Activated CD8-positive, alpha-beta T cell treated with anti-CD3 and anti-CD28 coated beads for 36 hours (primary cell): ENCODE data around the gene NEDD9. TPM values are rescaled to one million over a fixed set of nuclear protein-coding genes. Genes with fewer than 3 reads are reported as not detected.

Experiments
- ATAC-seq: fragments of 200-7000 bp; cut with Tn5 transposase; one replicate; pipeline ENCODE4 v1.10.0; 2021; ENCODE audit warnings: mild to moderate bottlenecking, moderate library complexity
- CTCF ChIA-PET: fragments of 350-600 bp; sonication (Branson Sonifier 250); formaldehyde crosslinking; loops from one replicate; lab custom pipeline; 2021; ENCODE audit warnings: antibody characterized with exemption; lab: Charles Lee
- POLR2A ChIA-PET: fragments of 350-600 bp; sonication (Branson Sonifier 250); formaldehyde crosslinking; loops from one replicate; lab custom pipeline; 2021; ENCODE audit warnings: antibody characterized with exemption; lab: Charles Lee
- DNase-seq: peaks from one replicate; pipeline ENCODE4 v3.0.0-alpha.2; 2020
- H3K27ac Mint-ChIP-seq: one replicate; pipeline ENCODE4 v1.8.0; 2021; ENCODE audit warnings: mild to moderate bottlenecking, mixed read lengths
- H3K27me3 Mint-ChIP-seq: one replicate; pipeline ENCODE4 v1.8.0; 2021; ENCODE audit warnings: mixed read lengths
- H3K36me3 Mint-ChIP-seq: one replicate; pipeline ENCODE4 v1.8.0; 2021; ENCODE audit warnings: low read depth, mixed read lengths
- H3K4me1 Mint-ChIP-seq: one replicate; pipeline ENCODE4 v1.8.0; 2021; ENCODE audit warnings: low read depth, mixed read lengths
- H3K4me3 Mint-ChIP-seq: one replicate; pipeline ENCODE4 v1.8.0; 2021; ENCODE audit warnings: mild to moderate bottlenecking, moderate library complexity, mixed read lengths
- H3K9me3 Mint-ChIP-seq: one replicate; pipeline ENCODE4 v1.8.0; 2021; ENCODE audit warnings: mixed read lengths
- intact Hi-C: fragments of 100-400 bp; cut with micrococcal nuclease; formaldehyde crosslinking; loops from one replicate; pipeline ENCODE4 v1.10.0; 2022
- total RNA-seq, 2 experiments: library from RNA; stranded (reverse); gene quantifications; one replicate each; pipeline ENCODE4 v1.2.3, GENCODE V29; 2021
- TF ChIP-seq, protein P1 (sequence below): fragments of 200-600 bp; IDR thresholded peaks from one replicate; pipeline ENCODE4 v1.8.0; 2022; ENCODE audit warnings: antibody characterized with exemption, mild to moderate bottlenecking

NEDD9 gene
- total RNA-seq, 2 experiments from 2014 or later, result 26.6 to 29.7 TPM

DNA sequence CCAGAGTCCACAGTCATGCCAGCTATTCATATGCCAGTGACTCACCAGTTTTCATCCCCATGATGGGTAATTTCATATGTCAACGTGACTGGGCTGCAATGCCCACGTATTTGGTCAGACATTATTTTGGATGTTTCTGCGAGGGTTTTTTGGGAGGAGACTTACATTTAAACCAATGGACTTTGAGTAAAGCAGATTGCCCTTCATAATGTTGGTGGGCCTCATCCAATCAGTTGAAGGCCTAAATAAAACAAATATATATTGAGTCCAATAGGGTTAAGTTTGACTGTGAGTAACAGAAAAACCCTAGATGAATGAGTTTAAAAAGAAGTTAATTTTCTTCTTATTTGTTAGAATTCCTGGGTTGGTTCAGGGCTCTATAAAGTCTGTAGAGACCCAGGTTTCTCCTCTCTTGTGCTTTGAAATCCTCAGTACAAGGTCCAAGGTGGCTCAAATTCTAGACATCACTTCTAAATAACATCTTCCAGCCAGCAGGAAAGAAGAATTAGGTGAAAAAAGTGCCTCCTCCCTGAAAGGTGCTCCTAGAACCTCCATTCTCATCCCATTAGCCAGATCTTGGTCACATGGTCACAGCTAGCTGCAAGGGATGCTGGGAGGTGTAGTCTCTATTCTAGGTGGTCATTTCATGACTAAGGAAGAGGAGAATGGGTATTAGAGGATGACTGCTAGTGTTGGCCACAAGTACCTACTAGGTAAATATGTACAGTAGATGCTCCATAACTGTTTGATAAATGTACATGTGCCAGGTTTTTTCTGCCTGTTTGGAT, 16.7 kb upstream of the NEDD9 start:
- intact Hi-C loops, result no loop called here
- H3K4me1 Mint-ChIP-seq, result peaks cover 13% of the 10 kb centered on the region
- TF ChIP-seq, protein P1, sequence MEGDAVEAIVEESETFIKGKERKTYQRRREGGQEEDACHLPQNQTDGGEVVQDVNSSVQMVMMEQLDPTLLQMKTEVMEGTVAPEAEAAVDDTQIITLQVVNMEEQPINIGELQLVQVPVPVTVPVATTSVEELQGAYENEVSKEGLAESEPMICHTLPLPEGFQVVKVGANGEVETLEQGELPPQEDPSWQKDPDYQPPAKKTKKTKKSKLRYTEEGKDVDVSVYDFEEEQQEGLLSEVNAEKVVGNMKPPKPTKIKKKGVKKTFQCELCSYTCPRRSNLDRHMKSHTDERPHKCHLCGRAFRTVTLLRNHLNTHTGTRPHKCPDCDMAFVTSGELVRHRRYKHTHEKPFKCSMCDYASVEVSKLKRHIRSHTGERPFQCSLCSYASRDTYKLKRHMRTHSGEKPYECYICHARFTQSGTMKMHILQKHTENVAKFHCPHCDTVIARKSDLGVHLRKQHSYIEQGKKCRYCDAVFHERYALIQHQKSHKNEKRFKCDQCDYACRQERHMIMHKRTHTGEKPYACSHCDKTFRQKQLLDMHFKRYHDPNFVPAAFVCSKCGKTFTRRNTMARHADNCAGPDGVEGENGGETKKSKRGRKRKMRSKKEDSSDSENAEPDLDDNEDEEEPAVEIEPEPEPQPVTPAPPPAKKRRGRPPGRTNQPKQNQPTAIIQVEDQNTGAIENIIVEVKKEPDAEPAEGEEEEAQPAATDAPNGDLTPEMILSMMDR, result no peak
- no peak overlapping the region for H3K27ac Mint-ChIP-seq
- peaks cover 42% of the 10 kb centered on the region for H3K36me3 Mint-ChIP-seq
- H3K4me3 Mint-ChIP-seq, result no peak overlapping the region
- H3K27me3 Mint-ChIP-seq, result no peaks in the 10 kb centered on the region
- ChIA-PET CTCF (no interaction called here), POLR2A (no interaction called here)
- DNase-seq (no peak), ATAC-seq (no peak)
- peaks cover 5% of the 10 kb centered on the region for H3K9me3 Mint-ChIP-seq

GRCh38 chr6:11246722-11247121, 14.3 kb upstream of the NEDD9 start:
- CTCF ChIA-PET, result interaction anchor here (1.3 kb wide), 1 partner anchor 72 kb away, joined by 3 read pairs; no protein-coding TSS in a partner anchor
- Mint-ChIP-seq H3K27me3 (no peaks in the 10 kb centered on the region), H3K27ac (no peak overlapping the region), H3K4me1 (peaks cover 14% of the 10 kb centered on the region), H3K9me3 (peaks cover 5% of the 10 kb centered on the region), H3K36me3 (peaks cover 53% of the 10 kb centered on the region), H3K4me3 (no peak overlapping the region)
- intact Hi-C loops, result no loop called here
- TF ChIP-seq, protein P1, result no peak
- POLR2A ChIA-PET, result no interaction called here
- no peak for ATAC-seq
- DNase-seq, result no peak

DNA sequence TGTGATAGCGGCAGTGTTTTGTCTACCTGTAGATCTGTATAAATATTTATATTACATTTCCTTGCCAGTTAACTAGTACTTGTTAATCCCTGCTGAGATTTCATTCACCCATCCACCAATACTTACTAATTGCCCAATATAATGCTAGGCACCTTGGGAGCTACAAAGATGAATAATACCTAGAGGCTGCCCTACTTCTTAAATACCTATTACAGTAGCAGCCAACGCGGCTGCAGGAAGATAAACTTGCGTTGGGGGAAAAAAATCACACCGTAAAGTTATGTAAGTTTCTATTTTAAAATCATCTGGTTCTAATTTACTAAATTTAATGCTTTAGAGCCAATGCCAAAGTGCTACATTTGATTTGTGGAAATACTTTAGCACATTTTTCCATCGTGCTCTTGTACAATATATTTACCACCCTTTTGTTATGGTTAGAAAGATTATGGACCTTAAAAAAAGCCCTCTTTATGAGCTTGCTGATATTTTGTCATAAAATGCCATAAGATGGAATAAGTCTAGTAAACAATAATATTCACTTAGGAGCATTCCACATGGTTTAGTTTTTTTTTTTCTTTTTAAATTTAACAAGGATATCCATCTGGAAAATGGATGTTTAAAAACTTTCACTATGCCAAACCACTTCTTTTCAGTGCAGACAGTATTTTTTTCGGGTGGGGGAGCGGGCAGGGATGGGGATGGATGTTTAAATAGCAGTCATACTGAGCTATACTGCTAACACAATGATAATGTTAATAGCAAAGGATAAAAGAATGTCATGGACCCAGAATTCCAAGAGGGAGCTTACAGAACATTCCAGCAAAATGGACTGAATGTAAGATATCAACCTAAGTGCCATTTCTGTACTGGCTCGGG, 13.2 kb upstream of the NEDD9 start:
- H3K4me3 Mint-ChIP-seq, result no peak overlapping the region
- peaks cover 14% of the 10 kb centered on the region for H3K4me1 Mint-ChIP-seq
- intact Hi-C loops, result loop anchor here (2.0 kb wide), 1 partner anchor 55 kb away; no protein-coding TSS in a partner anchor
- H3K36me3 Mint-ChIP-seq, result peaks cover 42% of the 10 kb centered on the region
- peak overlapping the region; percentile 1 for H3K27ac Mint-ChIP-seq
- ATAC-seq (no peak), DNase-seq (no peak)
- H3K9me3 Mint-ChIP-seq, result peaks cover 5% of the 10 kb centered on the region
- ChIA-PET CTCF (interaction anchor here (1.3 to 1.7 kb wide), 2 partner anchors 70 to 251 kb away, joined by 3 to 5 read pairs; no protein-coding TSS in a partner anchor), POLR2A (no interaction called here)
- no peaks in the 10 kb centered on the region for H3K27me3 Mint-ChIP-seq
- TF ChIP-seq, protein P1, result no peak

- POLR2A ChIA-PET, result no interaction called here
- H3K4me1 Mint-ChIP-seq, result peaks cover 14% of the 10 kb centered on the region
- H3K27ac Mint-ChIP-seq, result peak overlapping the region; percentile 1
- DNase-seq, result no peak
- H3K36me3 Mint-ChIP-seq, result peaks cover 33% of the 10 kb centered on the region
- H3K4me3 Mint-ChIP-seq, result no peak overlapping the region
- TF ChIP-seq, protein P1, result no peak
- peaks cover 3% of the 10 kb centered on the region for H3K9me3 Mint-ChIP-seq
- H3K27me3 Mint-ChIP-seq, result no peaks in the 10 kb centered on the region
- peak; percentile 51 for ATAC-seq
- intact Hi-C loops, result loop anchor here (2.0 kb wide), 1 partner anchor 56 kb away; no protein-coding TSS in a partner anchor
- CTCF ChIA-PET, result interaction anchor here (1.7 kb wide), 1 partner anchor 252 kb away, joined by 5 read pairs; no protein-coding TSS in a partner anchor
Measured at GRCh38 chr6:11244387-11245126, 12.1 kb upstream of the NEDD9 start.
